Vagina (tissue), 2 donors: Measurements from ENCODE around the gene G6PC3. TPM values are rescaled to one million over a fixed set of nuclear protein-coding genes. Genes with fewer than 3 reads are reported as not detected.

Experiments used
- DNase-seq, 2 donors: peaks; one replicate each; pipeline ENCODE4 v3.0.0-alpha.2; 2017; ENCODE audit errors: extremely low spot score in 2 of 2
- H3K27ac ChIP-seq: fragments of 200-600 bp; sonication (generic); one replicate; pipeline ENCODE4 v1.5.1; 2019
- H3K27me3 ChIP-seq: fragments of 200-600 bp; sonication (generic); one replicate; pipeline ENCODE4 v1.5.1; 2019
- H3K36me3 ChIP-seq, 2 donors: fragments of 200-600 bp; sonication (generic); one replicate each; pipeline ENCODE4 v1.5.1; 2017 to 2019
- H3K4me1 ChIP-seq: fragments of 200-600 bp; sonication (generic); one replicate; pipeline ENCODE4 v1.5.1; 2019
- H3K4me3 ChIP-seq, 2 donors: fragments of 200-600 bp; sonication (generic); 1 replicate in 1 of 2; 2 replicates in 1 of 2; pipeline ENCODE4 v1.5.1; 2016 to 2019
- H3K9me3 ChIP-seq: fragments of 200-600 bp; sonication (generic); one replicate; pipeline ENCODE4 v1.5.1; 2019
- POLR2A ChIP-seq, 2 donors: fragments of 450-650 bp; IDR thresholded peaks; one replicate each; pipeline ENCODE4 v1.6.1; 2017; ENCODE audit warnings: antibody characterized with exemption in 2 of 2, mild to moderate bottlenecking in 2 of 2, moderate library complexity in 2 of 2
- POLR2AphosphoS5 ChIP-seq, 2 donors: sonication (generic); formaldehyde crosslinking; IDR thresholded peaks; one replicate each; pipeline ENCODE4 v1.9.0; 2017; ENCODE audit warnings: antibody characterized with exemption in 2 of 2, mild to moderate bottlenecking in 2 of 2, low read depth in 1 of 2; ENCODE audit not compliant: insufficient read depth in 1 of 2
- intact Hi-C: fragments of 100-400 bp; cut with DNase I; formaldehyde crosslinking; loops from one replicate; pipeline ENCODE4 v1.15.1; 2023
- total RNA-seq: library from RNA; depleted of rRNA; stranded (reverse); fragments of >200 nt; gene quantifications from one replicate; pipeline ENCODE4 v1.2.3, GENCODE V29; 2016
- TF ChIP-seq, protein P1 (sequence below), 3 experiments: fragments of 450-650 bp in 2 of 3; fragments of 200-600 bp in 1 of 3; sonication (generic) in 1 of 3; IDR thresholded peaks; one replicate each; pipeline ENCODE4 v1.5.1; 2017 to 2019; ENCODE audit warnings: antibody characterized with exemption in 3 of 3, mild to moderate bottlenecking in 2 of 3, moderate library complexity in 2 of 3

The G6PC3 gene
- total RNA-seq, 1 donor from 2014 or later = 44.0 TPM

DNA sequence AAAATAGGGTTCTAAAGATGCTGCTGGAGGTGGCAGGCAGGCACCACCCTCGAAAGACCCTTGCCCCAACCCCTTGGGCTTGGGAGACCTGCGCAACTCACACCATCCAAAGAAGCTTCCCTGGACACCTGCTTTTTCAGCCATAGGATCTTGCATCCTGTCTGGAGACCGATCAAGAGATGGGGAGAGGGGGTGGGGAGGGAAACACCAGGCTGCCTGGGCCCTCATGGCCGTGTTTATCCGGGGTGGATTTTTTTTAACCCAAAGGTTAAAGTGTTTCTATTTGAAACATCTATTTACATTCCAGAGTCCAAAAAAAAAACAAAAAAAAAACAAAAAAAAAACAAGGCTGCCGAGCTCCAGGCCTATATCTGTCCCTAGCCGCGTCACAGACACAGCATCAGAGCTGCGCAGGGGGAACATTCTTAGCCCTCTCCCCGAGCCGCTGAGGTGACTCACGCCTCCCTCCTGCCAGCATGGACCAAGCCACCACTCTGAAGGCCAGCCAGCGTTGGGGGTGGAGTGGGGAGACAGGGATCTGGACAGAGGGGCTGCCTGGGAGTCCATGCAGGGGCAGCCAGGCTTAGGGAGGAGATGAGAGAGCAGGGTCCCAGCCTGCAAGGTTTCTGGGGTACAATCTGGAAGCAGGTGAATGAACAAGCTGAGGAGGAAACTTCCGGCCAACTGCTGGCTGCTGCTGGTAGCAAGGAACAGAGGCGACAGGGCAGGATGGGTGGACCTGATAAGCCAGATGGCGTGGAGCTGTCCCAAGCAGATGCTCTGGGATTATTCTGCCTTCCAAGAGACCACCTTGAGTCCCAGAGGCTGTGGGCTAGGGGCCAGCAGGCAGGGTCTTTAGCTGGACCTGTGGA lies 38.1 kb downstream of the G6PC3 start:
- Histone ChIP-seq H3K27ac (peak overlapping the region; percentile 96), H3K9me3 (no peaks in the 10 kb centered on the region), H3K4me3 (peak overlapping the region in 1 of 2 donors; percentile 42), H3K36me3 (peaks cover 0 to under 1% of the 10 kb centered on the region in 2 donors), H3K4me1 (peaks cover 81% of the 10 kb centered on the region), H3K27me3 (no peaks in the 10 kb centered on the region)
- no peak for TF ChIP-seq POLR2A (IDR thresholded peaks at IDR 0.05)
- TF ChIP-seq, protein P1, sequence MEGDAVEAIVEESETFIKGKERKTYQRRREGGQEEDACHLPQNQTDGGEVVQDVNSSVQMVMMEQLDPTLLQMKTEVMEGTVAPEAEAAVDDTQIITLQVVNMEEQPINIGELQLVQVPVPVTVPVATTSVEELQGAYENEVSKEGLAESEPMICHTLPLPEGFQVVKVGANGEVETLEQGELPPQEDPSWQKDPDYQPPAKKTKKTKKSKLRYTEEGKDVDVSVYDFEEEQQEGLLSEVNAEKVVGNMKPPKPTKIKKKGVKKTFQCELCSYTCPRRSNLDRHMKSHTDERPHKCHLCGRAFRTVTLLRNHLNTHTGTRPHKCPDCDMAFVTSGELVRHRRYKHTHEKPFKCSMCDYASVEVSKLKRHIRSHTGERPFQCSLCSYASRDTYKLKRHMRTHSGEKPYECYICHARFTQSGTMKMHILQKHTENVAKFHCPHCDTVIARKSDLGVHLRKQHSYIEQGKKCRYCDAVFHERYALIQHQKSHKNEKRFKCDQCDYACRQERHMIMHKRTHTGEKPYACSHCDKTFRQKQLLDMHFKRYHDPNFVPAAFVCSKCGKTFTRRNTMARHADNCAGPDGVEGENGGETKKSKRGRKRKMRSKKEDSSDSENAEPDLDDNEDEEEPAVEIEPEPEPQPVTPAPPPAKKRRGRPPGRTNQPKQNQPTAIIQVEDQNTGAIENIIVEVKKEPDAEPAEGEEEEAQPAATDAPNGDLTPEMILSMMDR (IDR thresholded peaks at IDR 0.05) = no peak
- TF ChIP-seq POLR2AphosphoS5 (IDR thresholded peaks at IDR 0.05; ENCODE audit: insufficient read depth in 1 of 2, low read depth in 1 of 2) = peak; percentile 80
- DNase-seq = no peak
- intact Hi-C loops = no loop called here

DNA sequence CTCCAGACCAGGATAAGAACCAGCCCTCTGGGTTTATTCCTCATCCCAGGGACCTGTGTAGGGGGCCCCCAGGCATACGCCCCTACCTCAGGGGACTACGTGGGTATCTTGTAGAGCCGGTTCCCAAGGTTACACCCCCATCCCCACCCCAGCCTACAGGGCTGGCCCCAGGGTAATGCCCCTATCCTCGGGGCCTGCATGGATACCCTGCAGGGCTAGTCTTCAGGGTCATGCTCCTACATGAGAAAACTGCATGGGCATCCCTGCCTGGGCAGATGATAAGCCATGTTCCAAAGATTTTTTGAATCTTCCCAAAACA lies 38.7 kb downstream of the G6PC3 start:
- H3K4me3 ChIP-seq = peak overlapping the region in 1 of 2 donors; percentile 42
- intact Hi-C loops = no loop called here

DNA sequence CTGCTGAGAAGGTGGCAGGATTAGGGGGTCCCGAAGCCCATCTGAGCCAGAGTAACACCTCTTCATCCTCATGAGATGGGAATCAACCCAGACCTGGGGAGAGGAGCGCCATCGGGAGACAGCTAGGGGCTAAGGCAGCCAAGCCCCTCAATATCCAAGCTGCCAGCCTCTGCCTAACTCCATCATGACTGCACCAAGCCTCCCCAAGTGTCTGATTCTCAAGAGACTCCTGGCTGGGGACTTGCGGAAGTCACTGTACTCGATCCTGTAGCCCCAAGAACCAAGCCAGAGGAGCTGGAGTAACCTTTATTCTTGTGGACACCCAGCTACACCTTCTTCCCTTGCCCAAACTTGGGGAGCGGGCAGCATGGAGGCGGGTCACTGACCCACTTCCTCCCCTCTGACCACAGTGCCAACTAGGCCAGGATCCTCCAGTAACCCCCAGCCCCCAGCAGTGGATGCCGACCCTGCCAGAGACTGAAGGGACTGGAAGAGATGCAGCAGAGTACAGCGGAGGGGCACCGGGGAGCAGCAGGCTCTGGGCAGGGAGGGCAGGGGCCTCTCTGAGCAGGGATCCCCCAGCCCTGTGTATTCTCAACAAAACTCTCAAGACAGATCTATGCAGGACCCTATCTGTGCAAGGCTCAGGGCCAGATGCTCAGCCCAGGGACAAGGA lies 39.6 kb downstream of the G6PC3 start:
- H3K9me3 ChIP-seq = no peaks in the 10 kb centered on the region
- no peaks in the 10 kb centered on the region for H3K27me3 ChIP-seq
- peaks cover 0 to 15% of the 10 kb centered on the region in 2 donors for H3K36me3 ChIP-seq
- H3K4me1 ChIP-seq = peaks cover 96% of the 10 kb centered on the region
- intact Hi-C loops = no loop called here
- H3K4me3 ChIP-seq = peak overlapping the region; percentile 17 to 42
- peak in 1 of 2 donors; percentile 46 for DNase-seq
- no peak for TF ChIP-seq POLR2AphosphoS5 (IDR thresholded peaks at IDR 0.05; ENCODE audit: insufficient read depth in 1 of 2, low read depth in 1 of 2)
- TF ChIP-seq, protein P1 (IDR thresholded peaks at IDR 0.05) = no peak
- TF ChIP-seq POLR2A (IDR thresholded peaks at IDR 0.05) = no peak
- peak overlapping the region; percentile 96 for H3K27ac ChIP-seq

More for the DNA sequence above, 38.7 kb downstream of the G6PC3 start:
- Histone ChIP-seq H3K4me1 (peaks cover 87% of the 10 kb centered on the region), H3K36me3 (peaks cover 0 to 6% of the 10 kb centered on the region in 2 donors), H3K27me3 (no peaks in the 10 kb centered on the region), H3K27ac (peak overlapping the region; percentile 96), H3K9me3 (no peaks in the 10 kb centered on the region)
- TF ChIP-seq, protein P1 (IDR thresholded peaks at IDR 0.05) = no peak
- TF ChIP-seq POLR2AphosphoS5 (IDR thresholded peaks at IDR 0.05; ENCODE audit: insufficient read depth in 1 of 2, low read depth in 1 of 2) = no peak
- no peak for TF ChIP-seq POLR2A (IDR thresholded peaks at IDR 0.05)
- DNase-seq = no peak

DNA sequence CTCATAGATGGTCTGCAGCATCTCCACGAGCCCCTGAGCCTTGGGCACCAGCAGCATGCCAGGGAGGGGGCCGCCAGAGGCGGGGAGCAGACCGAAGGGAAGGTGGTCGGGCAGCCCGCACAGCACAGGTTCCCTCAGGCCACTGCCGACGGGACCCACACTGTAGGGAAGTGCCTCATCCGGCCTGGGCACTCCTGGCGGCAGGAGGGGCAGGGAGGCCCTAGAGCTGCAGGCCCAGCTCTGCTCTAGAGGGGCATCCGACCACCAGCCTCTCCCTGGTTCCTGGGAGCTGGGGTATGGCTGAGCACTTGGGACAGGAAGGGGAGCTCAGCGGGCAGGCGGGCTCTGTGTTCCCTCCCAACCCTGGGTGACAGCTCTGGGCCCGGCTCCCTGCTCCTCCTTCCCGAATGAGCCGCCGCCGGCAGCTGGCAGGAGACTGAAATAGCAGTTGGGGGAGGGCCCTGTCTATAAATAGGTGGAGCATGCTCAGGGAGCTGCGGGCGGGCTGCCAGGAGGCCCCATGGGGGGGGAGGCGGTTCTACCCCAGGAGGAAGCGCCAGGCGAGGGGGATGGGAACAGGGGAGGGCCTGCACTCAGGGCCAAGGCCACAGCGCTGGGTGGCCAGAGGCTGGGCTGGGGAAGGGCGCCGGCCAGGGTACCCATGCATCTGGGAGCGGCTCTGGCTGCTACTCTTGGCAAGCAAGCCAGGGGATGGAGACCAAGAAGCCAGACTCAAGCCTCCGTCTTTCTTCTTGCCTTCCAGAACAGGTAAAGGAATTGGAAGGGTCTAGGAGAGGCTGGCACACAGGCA lies 40.5 kb downstream of the G6PC3 start:
- intact Hi-C loops = no loop called here
- TF ChIP-seq POLR2AphosphoS5 (IDR thresholded peaks at IDR 0.05; ENCODE audit: insufficient read depth in 1 of 2, low read depth in 1 of 2) (peak; percentile 94 to 96), POLR2A (IDR thresholded peaks at IDR 0.05) (peak in 1 of 2 donors; percentile 47)
- TF ChIP-seq, protein P1 (IDR thresholded peaks at IDR 0.05) = no peak
- peaks cover 98% of the 10 kb centered on the region for H3K4me1 ChIP-seq

More for the DNA sequence above, 40.5 kb downstream of the G6PC3 start:
- Histone ChIP-seq H3K36me3 (peaks cover 0 to 23% of the 10 kb centered on the region in 2 donors), H3K9me3 (no peaks in the 10 kb centered on the region), H3K27ac (peak overlapping the region; percentile 96), H3K4me3 (peak overlapping the region; percentile 17 to 42), H3K27me3 (no peaks in the 10 kb centered on the region)
- DNase-seq = peak; percentile 96
